IPS DF 19.7 (cell line): ENCODE data around the gene ZNF33A.
"Not testable (repeated sequence)": the region's sequence is repeated elsewhere in the genome, so short reads cannot be mapped to it uniquely, and the experiment has no call there.

Experiments used
- DNase-seq: peaks from one replicate; pipeline ENCODE4 v3.0.0-alpha.2; 2013; ENCODE audit warnings: low read depth, low spot score

ZNF33A gene

DNA sequence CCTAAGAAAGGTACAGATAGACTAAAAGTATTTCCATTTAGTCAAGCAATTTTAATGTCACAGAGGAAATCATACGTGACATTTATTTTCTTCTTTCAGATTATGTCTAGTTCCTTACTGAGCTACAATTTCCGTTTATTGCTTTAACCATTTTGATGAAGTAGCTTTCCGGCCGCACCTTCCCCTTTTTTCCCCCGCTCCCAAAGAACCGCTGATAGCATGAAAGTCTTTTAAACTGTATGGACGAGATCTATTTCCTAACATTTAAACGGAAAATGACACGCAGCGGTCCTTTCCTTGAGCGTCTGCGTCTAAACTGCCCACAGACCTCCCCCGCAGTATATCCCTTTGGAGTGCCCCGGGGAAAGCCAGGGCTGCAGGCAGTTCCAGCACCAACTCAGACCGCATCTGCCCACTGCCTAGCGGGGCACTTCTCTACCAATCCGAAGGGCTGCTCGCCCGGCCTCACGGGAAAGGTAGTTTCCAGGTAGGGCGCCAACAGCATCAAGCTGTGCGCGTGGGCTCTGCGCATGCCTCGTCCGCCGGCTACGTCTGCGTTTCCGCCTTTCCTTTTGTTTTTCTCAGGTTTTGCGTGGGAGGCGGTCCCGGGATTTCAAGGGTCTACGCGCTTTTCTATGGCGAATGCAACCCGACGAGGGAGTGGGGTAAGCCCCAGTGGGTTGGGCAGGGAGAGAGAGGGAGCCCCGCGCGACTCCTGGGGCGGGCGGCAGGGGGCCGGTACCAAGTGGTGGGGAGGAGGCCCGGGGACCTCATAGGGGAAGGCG is at the start of gene ZNF33A:
ZNF33A (plus strand) TSS at position 557 of the 785 bp plus-strand sequence. CDS start 1,667 bp downstream, outside the sequence.
- peak; percentile 83 for DNase-seq

DNA sequence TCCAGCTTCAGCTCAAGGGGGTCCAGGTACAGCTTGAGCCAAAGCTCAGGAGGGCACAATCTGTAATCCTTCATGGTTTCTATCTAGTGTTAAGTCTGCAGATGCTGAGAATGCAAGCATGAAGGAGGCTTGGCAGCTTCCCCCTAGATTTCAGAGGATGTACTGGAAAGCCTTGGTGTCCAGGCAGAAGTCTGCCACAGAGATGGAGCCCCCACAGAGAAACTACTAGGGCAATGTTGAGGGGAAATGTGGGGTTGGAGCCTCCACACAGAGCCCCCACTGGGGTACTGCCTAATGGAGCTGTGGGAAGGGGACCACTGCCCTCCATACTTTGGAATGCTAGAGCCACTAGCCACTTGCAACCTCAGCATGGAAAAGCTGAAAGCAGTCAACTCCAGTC is 45.5 kb upstream of the ZNF33A start:
- DNase-seq: no peak

DNA sequence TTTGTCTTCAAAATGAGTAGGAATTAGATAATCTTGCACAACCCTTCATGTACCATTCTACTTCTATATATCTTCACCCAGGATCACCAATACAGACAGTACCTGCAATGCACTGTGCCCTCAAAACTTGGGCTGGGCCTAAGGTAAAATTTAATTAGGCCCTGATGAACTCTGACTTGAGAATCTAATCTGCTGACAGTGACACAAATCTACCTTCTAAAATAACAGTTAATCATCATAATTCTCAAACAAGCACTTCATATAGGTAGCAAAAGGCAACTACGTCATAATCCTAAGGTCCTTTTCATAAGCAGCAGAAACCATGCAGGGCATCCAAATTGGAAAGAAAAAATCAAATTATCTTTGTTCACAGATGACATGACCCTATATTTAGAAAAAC is 38.1 kb upstream of the ZNF33A start:
- no peak for DNase-seq

DNA sequence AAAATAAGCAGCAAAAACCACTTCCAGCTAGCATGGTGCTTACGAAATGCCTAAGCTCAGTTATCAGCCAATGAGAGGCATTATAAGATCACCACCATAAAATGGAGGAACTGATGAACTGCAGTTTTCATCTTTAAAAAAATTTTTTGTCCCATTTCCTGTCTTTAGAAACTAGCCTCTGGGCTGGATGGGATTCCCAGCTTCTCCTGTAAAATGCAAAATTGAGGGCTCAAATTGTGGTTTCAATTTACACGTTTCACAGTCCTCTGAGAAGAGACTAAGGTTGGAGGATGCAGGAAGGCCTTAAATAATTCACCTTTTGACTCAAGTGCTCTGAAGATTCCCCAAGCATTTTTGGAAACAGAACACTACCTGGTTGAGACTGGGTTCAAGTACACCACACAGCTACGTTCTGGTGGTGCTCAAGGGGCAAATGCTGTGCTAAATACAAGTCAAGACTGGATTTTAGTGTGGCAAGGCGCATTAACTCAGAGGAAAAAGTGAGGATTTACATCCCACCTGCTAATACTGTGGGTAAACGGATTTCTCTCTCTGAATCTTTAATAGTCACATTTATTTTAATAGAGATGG is 35.0 kb upstream of the ZNF33A start:
- no peak for DNase-seq

DNA sequence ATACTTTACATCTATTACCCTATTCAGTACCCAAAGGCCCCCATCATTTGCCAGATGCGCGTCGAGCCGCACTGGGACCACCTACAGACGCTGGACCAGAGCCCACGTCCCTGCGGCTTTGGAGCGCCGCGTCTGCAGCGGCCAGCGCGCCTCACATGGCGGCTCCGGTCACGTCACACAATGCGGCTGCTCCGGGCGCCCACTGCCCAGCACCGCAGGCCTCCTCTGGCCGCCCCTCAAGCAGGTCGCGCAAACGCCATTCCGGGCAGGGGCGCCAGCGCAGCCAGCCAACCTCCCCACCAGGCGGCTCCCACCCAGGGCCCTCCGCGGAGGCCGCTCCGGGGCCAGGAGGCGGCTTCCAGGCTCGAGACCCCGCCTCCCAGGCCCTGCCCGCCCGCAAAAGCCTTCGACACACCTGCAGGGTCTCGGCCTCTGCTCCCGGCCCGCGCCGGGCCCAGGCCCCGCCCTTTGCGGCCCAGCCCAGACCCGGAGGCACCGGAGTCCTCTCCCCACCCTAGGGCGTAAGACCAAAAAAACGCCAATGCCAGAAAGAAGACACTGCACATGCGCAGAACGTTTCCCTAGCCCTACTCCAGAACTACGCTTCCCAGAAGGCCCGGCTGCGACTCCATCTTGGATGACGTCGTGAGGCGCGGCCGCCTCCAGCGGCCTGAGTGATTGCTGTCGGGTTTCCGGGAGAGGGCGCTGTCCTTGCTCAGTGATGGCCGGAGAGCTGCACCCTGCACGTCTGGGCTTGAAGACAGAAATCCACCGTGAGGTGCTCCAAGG is 34.2 kb upstream of the ZNF33A start, which contains the start of gene ZNF25:
ZNF25 (minus strand) TSS at position 557 of the 789 bp plus-strand sequence. CDS start 4,925 bp downstream, outside the sequence.
- peak; percentile 94 for DNase-seq

DNA sequence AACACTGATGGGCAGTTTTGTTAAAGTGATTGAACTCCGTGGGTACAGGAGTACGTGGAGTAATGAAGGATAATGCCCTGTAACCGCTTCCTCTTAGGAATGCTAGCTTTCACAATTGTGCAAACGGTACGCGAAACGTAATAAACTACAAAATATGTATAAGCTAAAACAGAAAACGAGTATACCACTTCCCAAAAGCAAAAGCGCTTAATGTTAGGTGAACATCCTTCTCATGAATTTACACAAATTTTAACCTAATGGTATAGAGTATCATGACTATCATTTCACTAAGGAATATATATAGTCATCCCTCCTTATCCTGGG is 33.6 kb upstream of the ZNF33A start:
- DNase-seq: no peak

DNA sequence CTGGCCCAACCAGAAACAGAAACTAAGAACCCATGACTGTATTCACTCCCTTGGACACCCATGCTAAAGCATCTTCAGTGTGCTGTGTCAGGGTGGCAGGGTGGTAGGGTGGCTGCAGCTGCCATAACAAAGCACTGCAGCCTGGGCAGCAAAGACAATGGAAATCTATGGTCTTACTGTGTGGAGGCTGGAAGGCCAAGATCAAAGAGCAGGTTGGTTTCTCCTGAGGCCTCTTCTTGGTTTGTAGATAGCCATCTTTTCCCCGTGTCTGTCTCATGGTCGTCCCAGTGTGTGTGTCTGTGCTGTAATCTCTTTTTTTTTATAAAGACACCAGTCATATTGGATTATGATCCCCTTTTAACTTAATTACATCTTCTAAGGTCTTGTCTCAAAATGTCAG is 18.8 kb upstream of the ZNF33A start:
- no peak for DNase-seq

DNA sequence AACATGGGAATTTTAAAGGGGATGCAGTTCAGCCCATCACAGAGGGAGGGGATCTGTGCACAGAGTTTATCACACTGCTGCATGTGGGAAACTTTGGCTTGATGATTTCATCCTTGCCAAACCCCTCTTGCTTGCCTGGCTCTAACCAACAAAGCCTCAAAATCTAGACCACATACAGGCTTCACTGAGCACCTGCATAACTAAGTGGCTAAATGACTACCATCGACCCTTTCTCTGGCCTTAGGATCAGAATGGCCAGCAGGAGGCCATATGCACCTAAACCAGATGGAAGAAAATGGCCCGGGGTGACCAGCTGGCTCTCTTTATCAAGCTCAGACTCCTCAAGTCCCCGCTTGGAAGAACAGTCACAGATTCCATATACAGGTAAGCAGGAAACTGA is 18.4 kb upstream of the ZNF33A start:
- DNase-seq: no peak

DNA sequence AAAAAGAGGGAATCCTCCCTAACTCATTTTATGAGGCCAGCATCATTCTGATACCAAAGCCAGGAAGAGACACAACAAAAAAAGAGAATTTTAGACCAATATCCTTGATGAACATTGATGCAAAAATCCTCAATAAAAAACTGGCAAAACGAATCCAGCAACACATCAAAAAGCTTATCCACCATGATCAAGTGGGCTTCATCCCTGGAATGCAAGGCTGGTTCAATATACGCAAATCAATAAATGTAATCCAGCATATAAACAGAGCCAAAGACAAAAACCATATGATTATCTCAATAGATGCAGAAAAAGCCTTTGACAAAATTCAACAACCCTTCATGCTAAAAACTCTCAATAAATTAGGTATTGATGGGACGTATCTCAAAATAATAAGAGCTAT is 11.6 kb upstream of the ZNF33A start:
- DNase-seq: not testable (repeated sequence)

DNA sequence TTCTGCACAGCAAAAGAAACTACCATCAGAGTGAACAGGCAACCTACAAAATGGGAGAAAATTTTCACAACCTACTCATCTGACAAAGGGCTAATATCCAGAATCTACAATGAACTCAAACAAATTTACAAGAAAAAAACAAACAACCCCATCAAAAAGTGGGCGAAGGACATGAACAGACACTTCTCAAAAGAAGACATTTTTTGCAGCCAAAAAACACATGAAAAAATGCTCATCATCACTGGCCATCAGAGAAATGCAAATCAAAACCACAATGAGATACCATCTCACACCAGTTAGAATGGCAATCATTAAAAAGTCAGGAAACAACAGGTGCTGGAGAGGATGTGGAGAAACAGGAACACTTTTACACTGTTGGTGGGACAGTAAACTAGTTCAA is 10.0 kb upstream of the ZNF33A start:
- DNase-seq: not testable (repeated sequence)

DNA sequence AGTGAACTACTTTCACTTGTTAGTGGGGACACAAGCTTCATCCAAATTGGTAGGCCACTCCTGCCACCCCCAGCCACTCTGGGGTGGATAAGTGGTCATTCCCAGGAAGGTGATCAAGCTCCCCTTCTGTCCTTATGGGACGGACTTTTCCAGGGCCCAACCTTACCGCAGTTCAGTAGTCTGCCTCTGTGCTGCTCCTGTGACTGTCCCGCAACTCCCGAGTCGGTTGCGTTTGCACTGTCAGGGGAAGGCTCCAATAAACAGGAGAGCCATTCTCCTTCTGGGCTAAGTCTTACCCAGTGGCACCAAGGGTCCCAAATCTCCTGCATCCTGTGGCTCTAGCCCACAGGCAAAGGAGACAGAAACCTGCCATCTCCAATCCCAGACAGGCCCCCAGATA is 7.4 kb upstream of the ZNF33A start:
- no peak for DNase-seq

DNA sequence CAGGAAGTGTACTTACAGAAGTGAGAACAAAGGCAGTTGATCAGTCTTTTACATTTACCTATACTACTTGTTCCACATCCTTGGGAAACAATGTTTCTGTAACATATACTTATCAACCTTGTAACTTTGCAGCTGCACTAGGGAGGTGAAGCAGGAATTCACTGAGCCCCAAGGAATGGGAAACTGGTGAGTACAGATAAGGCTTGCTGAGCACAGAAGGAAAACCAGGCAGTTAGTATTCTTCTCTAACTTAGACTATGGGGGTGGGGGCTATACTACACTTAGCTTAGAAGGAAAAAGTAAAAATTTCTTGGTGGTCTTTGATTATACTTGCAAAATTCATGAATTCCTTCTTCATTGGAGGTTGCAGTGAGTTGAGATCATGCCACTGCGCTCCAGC is 6.9 kb upstream of the ZNF33A start:
- no peak for DNase-seq

DNA sequence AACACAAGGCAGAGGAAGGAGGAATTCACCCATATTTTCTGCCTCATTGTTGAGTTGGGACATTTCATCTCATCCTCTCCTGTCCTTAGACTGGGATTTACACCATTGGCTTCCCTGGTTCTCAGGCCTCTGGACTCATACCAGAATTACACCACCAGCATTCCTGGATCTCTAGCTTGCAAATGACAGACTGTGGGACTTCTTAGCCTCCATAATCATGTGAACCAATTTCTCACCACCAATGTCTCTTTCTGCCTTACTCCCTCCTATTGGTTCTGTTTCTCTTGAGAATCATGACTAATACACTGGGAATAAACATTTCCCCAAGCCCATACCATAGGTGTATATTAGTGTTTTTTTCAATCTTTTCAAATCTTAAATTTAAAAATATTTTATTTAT is 2.9 kb upstream of the ZNF33A start:
- DNase-seq: no peak

DNA sequence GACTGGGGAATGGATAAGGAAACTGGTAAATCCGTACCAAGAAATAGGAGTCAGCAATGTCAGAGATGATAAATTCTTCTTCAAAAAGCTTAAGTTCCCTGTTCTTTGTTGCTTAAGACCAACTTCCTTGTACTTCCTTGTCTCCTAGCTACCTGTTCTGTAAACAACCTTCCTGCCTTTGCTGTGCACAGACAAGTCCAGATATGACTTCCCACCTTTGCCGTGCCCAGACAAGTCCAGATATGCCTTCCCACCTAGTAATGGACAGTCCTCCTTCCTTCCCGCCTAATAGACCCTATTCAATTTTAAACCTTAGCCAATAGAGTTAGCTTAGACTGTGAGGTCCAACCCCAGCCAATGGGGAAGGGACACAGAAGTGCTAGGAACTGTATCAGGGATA is 2.5 kb upstream of the ZNF33A start:
- no peak for DNase-seq

DNA sequence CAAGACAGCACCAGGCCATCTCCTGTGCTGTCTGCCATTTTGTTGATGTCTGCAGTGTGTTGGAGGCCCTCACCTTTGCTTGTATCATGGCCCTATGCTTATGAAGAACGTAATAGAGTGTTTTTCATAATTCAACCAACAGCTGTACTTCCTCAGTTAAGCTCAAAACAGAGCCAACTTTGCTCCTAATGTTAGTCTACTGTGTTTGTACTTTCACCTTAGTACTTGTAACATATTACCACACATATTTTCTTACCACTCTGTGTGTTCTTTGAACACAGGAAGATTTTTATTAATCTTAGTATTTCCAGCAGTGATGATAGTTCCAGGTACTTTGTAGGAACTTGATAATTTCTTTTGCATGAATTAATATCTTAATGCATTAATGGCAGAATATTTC is 5.9 kb downstream of the ZNF33A start:
- DNase-seq: no peak

DNA sequence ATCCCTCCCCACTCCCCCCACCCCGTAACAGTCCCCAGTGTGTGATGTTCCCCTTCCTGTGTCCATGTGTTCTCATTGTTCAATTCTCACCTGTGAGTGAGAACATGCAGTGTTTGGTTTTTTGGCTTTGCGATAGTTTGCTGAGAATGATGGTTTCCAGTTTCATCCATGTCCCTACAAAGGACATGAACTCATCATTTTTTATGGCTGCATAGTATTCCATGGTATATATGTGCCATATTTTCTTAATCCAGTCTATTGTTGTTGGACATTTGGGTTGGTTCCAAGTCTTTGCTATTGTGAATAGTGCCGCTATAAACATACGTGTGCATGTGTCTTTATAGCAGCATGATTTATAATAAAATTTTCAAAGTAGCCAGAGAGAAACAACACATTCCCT is 8.6 kb downstream of the ZNF33A start:
- not testable (repeated sequence) for DNase-seq

DNA sequence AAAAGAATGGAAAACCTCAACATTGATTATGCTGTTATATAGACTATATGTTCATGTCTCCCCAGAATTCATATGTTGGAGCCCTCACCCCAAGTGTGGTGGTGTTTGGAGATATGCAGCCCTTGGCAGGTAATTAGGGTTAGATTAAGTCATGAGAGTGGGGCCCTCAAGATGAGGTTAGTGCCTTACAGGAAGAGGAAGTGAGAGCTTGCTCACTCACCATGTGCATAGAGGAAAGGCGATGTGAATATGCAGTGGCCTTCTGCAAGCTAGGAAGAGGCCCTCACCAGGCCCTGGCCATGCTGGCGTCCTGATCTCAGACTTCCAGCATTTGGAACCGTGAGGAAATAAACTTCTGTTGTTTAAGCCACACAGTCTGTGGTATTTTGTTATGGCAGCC is 14.8 kb downstream of the ZNF33A start:
- DNase-seq: no peak

DNA sequence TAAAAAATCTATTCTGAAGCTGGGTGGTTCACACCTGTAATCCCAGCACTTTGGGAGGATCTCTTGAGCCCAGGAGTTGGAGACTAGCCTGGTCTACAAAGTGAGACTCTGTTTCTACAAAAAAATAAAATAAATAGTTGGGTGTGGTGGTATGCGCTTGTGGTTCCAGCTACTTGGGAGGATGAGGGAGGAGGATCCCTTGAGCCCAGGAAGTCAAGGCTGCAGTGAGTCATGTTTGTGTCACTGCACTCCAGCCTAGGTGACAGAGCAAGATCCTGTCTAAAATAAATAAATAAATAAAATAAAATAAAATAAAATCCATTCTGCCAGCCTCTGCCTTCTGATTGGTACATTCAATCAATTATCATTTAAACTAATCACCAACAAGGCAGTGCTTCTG is 17.5 kb downstream of the ZNF33A start:
- DNase-seq: no peak

DNA sequence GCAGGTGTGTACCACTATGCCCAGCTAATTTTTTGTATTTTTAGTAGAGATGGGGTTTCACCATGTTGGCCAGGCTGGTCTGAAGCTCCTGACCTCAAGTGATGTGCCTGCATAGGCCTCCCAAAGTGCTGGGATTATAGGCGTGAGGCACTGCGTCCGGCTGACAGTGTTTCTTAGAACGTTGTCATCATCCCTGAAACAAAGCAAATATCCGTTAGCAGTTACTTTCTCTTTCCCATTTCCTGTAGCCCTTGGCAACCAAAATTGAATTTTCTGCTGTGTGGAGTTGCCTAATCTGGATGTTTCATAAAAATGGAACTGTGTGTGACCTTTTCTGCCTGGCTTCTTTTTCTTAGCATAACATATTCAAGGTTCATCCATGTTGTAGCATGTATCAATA is 22.4 kb downstream of the ZNF33A start:
- DNase-seq: no peak

DNA sequence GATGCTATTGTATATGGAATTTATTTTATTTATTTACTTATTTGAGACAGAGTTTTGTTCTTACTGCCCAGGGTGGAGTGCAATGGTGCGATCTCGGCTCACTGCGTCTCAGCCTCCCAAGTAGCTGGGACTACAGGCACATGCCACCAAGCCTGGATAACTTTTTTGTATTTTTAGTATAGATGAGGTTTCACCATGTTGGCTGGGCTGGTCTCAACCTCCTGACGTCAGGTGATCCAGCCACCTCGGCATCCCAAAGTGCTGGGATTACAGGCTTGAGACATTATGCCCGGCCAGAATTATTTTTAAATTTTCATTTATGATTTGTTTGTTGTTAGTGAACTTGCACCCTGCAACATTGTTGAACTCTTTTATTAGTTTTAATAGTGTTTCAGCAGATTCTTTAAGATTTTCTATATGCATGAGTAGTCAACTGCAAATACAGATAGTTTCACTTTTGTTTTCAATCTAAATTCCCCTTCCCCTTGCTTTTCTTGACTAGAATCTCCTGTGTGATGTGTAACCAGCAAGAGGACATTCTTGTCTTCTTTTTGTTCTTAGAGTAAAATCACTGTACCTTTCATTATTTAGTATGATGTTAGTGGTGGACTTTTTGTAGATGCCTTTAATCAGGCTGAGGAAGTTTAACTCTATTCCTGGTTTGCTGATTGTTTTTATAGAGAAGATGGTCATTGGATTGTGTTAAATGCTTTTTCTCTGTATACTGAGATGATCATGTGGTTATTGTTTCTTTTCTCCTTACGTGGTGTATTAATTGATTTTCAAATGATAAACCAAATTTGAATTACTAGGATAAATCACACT is 27.8 kb downstream of the ZNF33A start:
- no peak for DNase-seq

DNA sequence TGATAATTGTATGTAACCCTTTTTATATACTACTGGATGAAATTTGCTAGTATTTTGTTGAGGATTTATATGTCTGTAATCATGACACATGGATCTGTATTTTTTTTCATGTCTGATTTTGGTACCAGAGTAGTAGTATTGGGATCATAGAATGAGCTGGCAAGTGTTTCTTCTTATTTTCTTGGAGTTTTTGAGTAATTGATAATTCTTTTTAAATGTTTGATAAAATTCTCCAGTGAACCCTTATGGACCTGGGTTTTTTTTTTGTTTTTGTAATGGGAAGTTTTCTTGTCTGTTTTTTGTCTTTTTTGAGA is 28.4 kb downstream of the ZNF33A start:
- no peak for DNase-seq

DNA sequence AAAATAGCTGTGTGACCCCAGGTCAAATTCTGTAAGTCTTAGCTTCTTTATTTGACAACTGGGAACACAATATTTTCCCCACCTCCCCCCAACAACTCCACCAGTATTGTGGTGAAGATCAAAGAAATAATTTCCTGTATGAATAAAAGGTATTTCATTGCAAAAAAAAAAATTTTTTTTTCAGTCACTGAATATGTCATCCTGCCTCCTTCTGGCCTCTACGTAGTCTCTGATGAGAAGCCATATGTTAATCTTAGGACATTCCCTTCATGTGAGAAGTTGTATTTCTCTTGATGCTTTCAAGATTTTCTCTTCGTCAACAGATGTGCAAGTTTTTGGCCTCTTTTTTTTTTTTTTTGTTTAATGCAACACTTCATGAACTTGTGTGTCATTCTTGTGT is 33.0 kb downstream of the ZNF33A start:
- DNase-seq: no peak
